ENCODE measurements around the gene TAOK1.

DNA sequence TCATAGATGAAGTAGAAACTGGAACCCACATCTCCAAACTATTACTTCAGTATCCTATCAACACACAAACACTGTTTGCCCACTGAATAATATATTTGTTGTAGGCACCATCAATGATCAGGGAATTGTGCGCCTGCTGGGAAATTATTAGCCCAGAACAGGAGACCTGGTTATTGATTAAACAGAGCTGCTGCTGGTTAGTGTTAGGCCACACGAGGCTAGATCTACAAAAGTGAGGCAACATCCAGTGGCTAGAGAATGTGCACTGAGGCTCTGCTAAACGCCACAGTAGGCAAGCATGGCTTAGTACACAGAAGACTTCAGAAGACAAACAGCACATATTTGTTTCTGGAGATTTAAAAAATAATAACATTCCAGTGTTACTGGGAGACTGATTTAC lies 165.7 kb downstream of the TAOK1 start:
- TF ChIP-seq CTCF (IDR thresholded peaks at IDR 0.05) = no peak
- TF ChIP-seq POLR2A (IDR thresholded peaks at IDR 0.05) = no peak

Measured in uterus (tissue), 2 donors.